Measurements from ENCODE around the gene GALNT3. TPM values are rescaled to one million over a fixed set of nuclear protein-coding genes. Genes with fewer than 3 reads are reported as not detected.

The GALNT3 gene
- total and polyA plus RNA-seq, 12 donors: 0.55 to 5.5 (median 1.5) TPM; not detected in 1

GRCh38 chr2:165825041-165825440 lies 31.0 kb upstream of the GALNT3 start:
- Histone ChIP-seq H3K36me3 (replicated peaks in 1 of 2) (no peaks in the 10 kb centered on the region), H3K27ac (no peak overlapping the region), H3K4me1 (replicated peaks in 1 of 2) (peaks cover 0 to 4% of the 10 kb centered on the region in 2 donors), H3K27me3 (no peaks in the 10 kb centered on the region), H3K9me3 (replicated peaks in 1 of 3) (no peaks in the 10 kb centered on the region), H3K4me3 (no peak overlapping the region)
- peak in 4 of 7 donors; percentile 9 to 55 (median 20) for DNase-seq
- WGBS, 4 donors: 6 to 22% (median 13%) methylated on average over 2 of the region's 2 CpGs
- intact Hi-C loops (cut with DNase I): no loop called here
- TF ChIP-seq, protein P1, sequence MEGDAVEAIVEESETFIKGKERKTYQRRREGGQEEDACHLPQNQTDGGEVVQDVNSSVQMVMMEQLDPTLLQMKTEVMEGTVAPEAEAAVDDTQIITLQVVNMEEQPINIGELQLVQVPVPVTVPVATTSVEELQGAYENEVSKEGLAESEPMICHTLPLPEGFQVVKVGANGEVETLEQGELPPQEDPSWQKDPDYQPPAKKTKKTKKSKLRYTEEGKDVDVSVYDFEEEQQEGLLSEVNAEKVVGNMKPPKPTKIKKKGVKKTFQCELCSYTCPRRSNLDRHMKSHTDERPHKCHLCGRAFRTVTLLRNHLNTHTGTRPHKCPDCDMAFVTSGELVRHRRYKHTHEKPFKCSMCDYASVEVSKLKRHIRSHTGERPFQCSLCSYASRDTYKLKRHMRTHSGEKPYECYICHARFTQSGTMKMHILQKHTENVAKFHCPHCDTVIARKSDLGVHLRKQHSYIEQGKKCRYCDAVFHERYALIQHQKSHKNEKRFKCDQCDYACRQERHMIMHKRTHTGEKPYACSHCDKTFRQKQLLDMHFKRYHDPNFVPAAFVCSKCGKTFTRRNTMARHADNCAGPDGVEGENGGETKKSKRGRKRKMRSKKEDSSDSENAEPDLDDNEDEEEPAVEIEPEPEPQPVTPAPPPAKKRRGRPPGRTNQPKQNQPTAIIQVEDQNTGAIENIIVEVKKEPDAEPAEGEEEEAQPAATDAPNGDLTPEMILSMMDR (IDR thresholded peaks at IDR 0.05): no peak
- TF ChIP-seq POLR2A (IDR thresholded peaks at IDR 0.05): no peak

GRCh38 chr2:165820296-165820695 lies 26.2 kb upstream of the GALNT3 start:
- TF ChIP-seq, protein P1 (IDR thresholded peaks at IDR 0.05): no peak
- no peak for TF ChIP-seq POLR2A (IDR thresholded peaks at IDR 0.05)
- intact Hi-C loops (cut with DNase I): no loop called here
- DNase-seq: no peak
- Histone ChIP-seq H3K36me3 (replicated peaks in 1 of 2) (no peaks in the 10 kb centered on the region), H3K27me3 (no peaks in the 10 kb centered on the region), H3K9me3 (replicated peaks in 1 of 3) (no peaks in the 10 kb centered on the region), H3K4me1 (replicated peaks in 1 of 2) (peaks cover 0 to 6% of the 10 kb centered on the region in 2 donors), H3K4me3 (no peak overlapping the region), H3K27ac (no peak overlapping the region)
- 39 to 57% (median 47%) methylated on average over 2 of the region's 2 CpGs for WGBS, 4 donors

DNA sequence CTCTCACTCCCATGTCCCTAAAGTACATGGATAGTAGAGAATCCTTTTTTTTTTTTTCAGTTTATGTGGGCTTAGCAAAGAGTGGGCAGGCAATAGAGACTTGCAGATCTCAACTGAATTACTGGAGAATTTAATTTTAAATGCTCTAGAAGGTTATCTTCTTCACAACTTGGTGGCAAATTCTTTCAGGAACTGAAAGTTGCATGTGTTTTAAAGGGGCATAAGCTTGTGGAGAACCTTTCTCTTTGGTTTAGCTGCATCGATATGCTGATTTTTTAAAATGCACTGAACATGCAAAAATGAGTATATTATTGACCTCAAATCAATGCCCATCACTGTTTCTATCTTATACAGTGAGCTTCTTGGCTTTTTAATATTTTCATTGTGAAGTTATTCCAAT lies 24.9 kb upstream of the GALNT3 start:
- Histone ChIP-seq H3K27me3 (no peaks in the 10 kb centered on the region), H3K27ac (no peak overlapping the region), H3K36me3 (replicated peaks in 1 of 2) (no peaks in the 10 kb centered on the region), H3K4me1 (replicated peaks in 1 of 2) (peaks cover 0 to 6% of the 10 kb centered on the region in 2 donors), H3K9me3 (replicated peaks in 1 of 3) (no peaks in the 10 kb centered on the region), H3K4me3 (no peak overlapping the region)
- 79 to 88% (median 84%) methylated on average over 1 of the region's 1 CpG for WGBS, 4 donors
- DNase-seq: no peak
- no peak for TF ChIP-seq POLR2A (IDR thresholded peaks at IDR 0.05)
- TF ChIP-seq, protein P1 (IDR thresholded peaks at IDR 0.05): no peak
- intact Hi-C loops (cut with DNase I): no loop called here

- WGBS, 4 donors: 72 to 88% (median 81%) methylated on average over 2 of the region's 2 CpGs
- Histone ChIP-seq H3K9me3 (replicated peaks in 1 of 3) (no peaks in the 10 kb centered on the region), H3K36me3 (replicated peaks in 1 of 2) (no peaks in the 10 kb centered on the region), H3K4me1 (replicated peaks in 1 of 2) (peaks cover 0 to 6% of the 10 kb centered on the region in 2 donors), H3K27me3 (no peaks in the 10 kb centered on the region), H3K4me3 (no peak overlapping the region), H3K27ac (no peak overlapping the region)
- DNase-seq: no peak
- intact Hi-C loops (cut with DNase I): no loop called here
- TF ChIP-seq, protein P1 (IDR thresholded peaks at IDR 0.05): no peak
- TF ChIP-seq POLR2A (IDR thresholded peaks at IDR 0.05): no peak
Measured at GRCh38 chr2:165815299-165816141, 21.5 kb upstream of the GALNT3 start.

Data from adrenal gland (tissue), 12 donors.